RPMI7951 (cell line): ENCODE measurements around the gene PCGF3. TPM values are rescaled to one million over a fixed set of nuclear protein-coding genes. Genes with fewer than 3 reads are reported as not detected.
"Not testable (repeated sequence)": the region's sequence is repeated elsewhere in the genome, so short reads cannot be mapped to it uniquely, and the experiment has no call there.

Experiments used
- DNase-seq: peaks from one replicate; pipeline ENCODE4 v3.0.0-alpha.2; 2012; ENCODE audit warnings: low read depth
- total RNA-seq: library from RNA; depleted of rRNA; stranded (reverse); fragments of >200 nt; shearing (Covaris generic); gene quantifications from 2 replicates; pipeline ENCODE4 v1.2.3, GENCODE V29; 2014

The PCGF3 gene
- total RNA-seq, 1 experiment from 2014 or later = 18.7 TPM

GRCh38 chr4:682490-683172 lies 23.0 kb upstream of the PCGF3 start:
- no peak for DNase-seq

- no peak for DNase-seq
Measured at GRCh38 chr4:683247-683897, 22.3 kb upstream of the PCGF3 start.

GRCh38 chr4:683982-684622 lies 21.5 kb upstream of the PCGF3 start:
- DNase-seq = no peak

- no peak for DNase-seq
Measured at GRCh38 chr4:684623-685327, 20.9 kb upstream of the PCGF3 start.

- DNase-seq = no peak
Measured at GRCh38 chr4:685679-686412, 19.8 kb upstream of the PCGF3 start.

GRCh38 chr4:686413-687040 lies 19.1 kb upstream of the PCGF3 start:
- no peak for DNase-seq

- DNase-seq = peak; percentile 65
Measured at GRCh38 chr4:687048-687970, 18.3 kb upstream of the PCGF3 start.

GRCh38 chr4:687971-688853 lies 17.4 kb upstream of the PCGF3 start:
- DNase-seq = no peak

- no peak for DNase-seq
Measured at GRCh38 chr4:688854-689681, 16.6 kb upstream of the PCGF3 start, which contains the start of gene SLC49A3. TSS of gene SLC49A3 (minus strand) at chr4:689151. CDS start at chr4:689127, 24 bp downstream.

GRCh38 chr4:689723-690122 lies 15.9 kb upstream of the PCGF3 start:
- no peak for DNase-seq

GRCh38 chr4:692771-693554 lies 12.7 kb upstream of the PCGF3 start:
- no peak for DNase-seq

GRCh38 chr4:694341-694940 lies 11.2 kb upstream of the PCGF3 start:
- not testable (repeated sequence) for DNase-seq

- no peak for DNase-seq
Measured at GRCh38 chr4:699816-700580, 5.6 kb upstream of the PCGF3 start.

GRCh38 chr4:700587-701264 lies 4.9 kb upstream of the PCGF3 start:
- no peak for DNase-seq

GRCh38 chr4:702618-703048 lies 3.0 kb upstream of the PCGF3 start:
- no peak for DNase-seq
